OCI-LY3 (cell line): Measurements from ENCODE around the gene ADAP1.

Experiments
- CTCF ChIP-seq: fragments of 200-600, 300-600 bp; sonication (generic); IDR thresholded peaks from 2 replicates; pipeline ENCODE4 v1.5.1; 2014; ENCODE audit warnings: antibody characterized with exemption, low read length, low read depth
- EZH2phosphoT487 ChIP-seq: fragments of 200-600 bp; shearing (Covaris generic); IDR thresholded peaks from 2 replicates; pipeline ENCODE4 v1.6.1; 2018; ENCODE audit warnings: antibody characterized with exemption, mixed run types, low read depth

- TF ChIP-seq CTCF: no peak
- no peak for TF ChIP-seq EZH2phosphoT487
Measured at GRCh38 chr7:938546-939185, 15.8 kb downstream of the ADAP1 start.
